Dermis blood vessel endothelial cell (primary cell): Measurements from ENCODE around the gene MPL. TPM values are rescaled to one million over a fixed set of nuclear protein-coding genes. Genes with fewer than 3 reads are reported as not detected.

Source experiments
- DNase-seq: peaks from one replicate; pipeline ENCODE4 v3.0.0; 2010
- total RNA-seq: library from RNA; depleted of rRNA; stranded (reverse); fragments of >200 nt; gene quantifications from 2 replicates; pipeline ENCODE4 v1.2.3, GENCODE V29; 2014

MPL gene
- total RNA-seq: 0.09 TPM in 1 of 2 replicates, not detected in the other

GRCh38 chr1:43337588-43337987 lies at the start of gene MPL:
Gene MPL, plus strand, starts transcription at chr1:43337818. Its CDS starts 31 bp downstream, at chr1:43337849.
- no peak for DNase-seq

- DNase-seq: no peak
These were observed 49.4 kb upstream of the MPL start for GRCh38 chr1:43288058-43288784.

- DNase-seq: no peak
These were observed 48.6 kb upstream of the MPL start for GRCh38 chr1:43288785-43289706.

GRCh38 chr1:43292216-43292615 lies 45.4 kb upstream of the MPL start:
- DNase-seq: no peak

GRCh38 chr1:43292679-43293078 lies 44.9 kb upstream of the MPL start:
- DNase-seq: no peak

- no peak for DNase-seq
These were observed 44.4 kb upstream of the MPL start for GRCh38 chr1:43293176-43293575.

GRCh38 chr1:43293896-43294760 lies 43.5 kb upstream of the MPL start:
- peak; percentile 87 for DNase-seq

- peak; percentile 73 for DNase-seq
These were observed 42.9 kb upstream of the MPL start for GRCh38 chr1:43294761-43295160.

- DNase-seq: no peak
These were observed 41.4 kb upstream of the MPL start for GRCh38 chr1:43296207-43296606.

- DNase-seq: no peak
These were observed 39.6 kb upstream of the MPL start for GRCh38 chr1:43298055-43298454.

- DNase-seq: peak; percentile 24
These were observed 38.5 kb upstream of the MPL start for GRCh38 chr1:43299101-43299500.

GRCh38 chr1:43300378-43301094 lies 37.1 kb upstream of the MPL start, which contains the start of gene TIE1:
Gene TIE1, plus strand, starts transcription at chr1:43300982. Its CDS starts 90 bp downstream, at chr1:43301072.
- DNase-seq: peak; percentile 92

- peak; percentile 29 for DNase-seq
These were observed 35.4 kb upstream of the MPL start for GRCh38 chr1:43302201-43302600.

GRCh38 chr1:43302721-43303470 lies 34.7 kb upstream of the MPL start:
- DNase-seq: peak; percentile 51

GRCh38 chr1:43303471-43304313 lies 33.9 kb upstream of the MPL start:
- DNase-seq: peak; percentile 42

GRCh38 chr1:43304314-43304681 lies 33.3 kb upstream of the MPL start:
- DNase-seq: peak; percentile 44

GRCh38 chr1:43304771-43305300 lies 32.8 kb upstream of the MPL start:
- DNase-seq: no peak

- DNase-seq: no peak
These were observed 32.2 kb upstream of the MPL start for GRCh38 chr1:43305461-43305860.

GRCh38 chr1:43305926-43306687 lies 31.5 kb upstream of the MPL start:
- DNase-seq: no peak
